Measurements from ENCODE around the gene UBR1. TPM values are rescaled to one million over a fixed set of nuclear protein-coding genes. Genes with fewer than 3 reads are reported as not detected.

Gene UBR1
- total RNA-seq, 2 experiments from 2014 or later: 42.6 to 45.9 TPM

GRCh38 chr15:43102187-43102586 is 3.7 kb downstream of the UBR1 start:
- Mint-ChIP-seq H3K36me3 (ENCODE audit: low read depth) (peaks cover 72% of the 10 kb centered on the region), H3K4me3 (peak overlapping the region; percentile 5), H3K27me3 (no peaks in the 10 kb centered on the region), H3K9me3 (no peaks in the 10 kb centered on the region), H3K27ac (peak overlapping the region; percentile 12), H3K4me1 (ENCODE audit: low read depth) (peaks cover 85% of the 10 kb centered on the region)
- Histone ChIP-seq H3K4me3 (ENCODE audit: low read length) (no peak overlapping the region), H3K27me3 (ENCODE audit: control insufficient read depth in 1 of 2, insufficient read depth in 2 of 2, low read length in 2 of 2) (no peaks in the 10 kb centered on the region), H3K9me3 (ENCODE audit: control insufficient read depth in 1 of 2, insufficient read depth in 1 of 2, low read length in 2 of 2) (no peaks in the 10 kb centered on the region), H3K4me1 (ENCODE audit: insufficient read depth, low read length) (peaks cover 34% of the 10 kb centered on the region), H3K36me3 (ENCODE audit: insufficient read depth, low read length) (peaks cover 25% of the 10 kb centered on the region), H3K27ac (ENCODE audit: low read depth in 1 of 2, low read length in 2 of 2) (no peak overlapping the region)
- no peak for TF ChIP-seq CTCF (IDR thresholded peaks at IDR 0.05)
- no peak for DNase-seq
- no peak for ATAC-seq (ENCODE audit: poor library complexity)
- intact Hi-C loops (cut with DNase I, micrococcal nuclease): no loop called here
- ChIA-PET CTCF (interaction anchor here (0.7 kb wide), 1 partner anchor 9 kb away, joined by 3 read pairs; no protein-coding TSS in a partner anchor), POLR2A (no interaction called here)

- Mint-ChIP-seq H3K4me1 (ENCODE audit: low read depth) (peaks cover 85% of the 10 kb centered on the region), H3K9me3 (no peaks in the 10 kb centered on the region), H3K36me3 (ENCODE audit: low read depth) (peaks cover 76% of the 10 kb centered on the region), H3K27me3 (no peaks in the 10 kb centered on the region), H3K4me3 (no peak overlapping the region), H3K27ac (no peak overlapping the region)
- H3K9me3 ChIP-seq (ENCODE audit: control insufficient read depth in 1 of 2, insufficient read depth in 1 of 2, low read length in 2 of 2): no peaks in the 10 kb centered on the region
- H3K27me3 ChIP-seq (ENCODE audit: control insufficient read depth in 1 of 2, insufficient read depth in 2 of 2, low read length in 2 of 2): no peaks in the 10 kb centered on the region
- no peak for DNase-seq
- TF ChIP-seq CTCF (IDR thresholded peaks at IDR 0.05): no peak
- ChIA-PET CTCF (no interaction called here), POLR2A (no interaction called here)
- no peak overlapping the region for H3K27ac ChIP-seq (ENCODE audit: low read depth in 1 of 2, low read length in 2 of 2)
- no peak for ATAC-seq (ENCODE audit: poor library complexity)
- intact Hi-C loops (cut with DNase I, micrococcal nuclease): no loop called here
- H3K4me3 ChIP-seq (ENCODE audit: low read length): no peak overlapping the region
- peaks cover 31% of the 10 kb centered on the region for H3K4me1 ChIP-seq (ENCODE audit: insufficient read depth, low read length)
- H3K36me3 ChIP-seq (ENCODE audit: insufficient read depth, low read length): peaks cover 25% of the 10 kb centered on the region
Measured at GRCh38 chr15:43100971-43101370, 4.9 kb downstream of the UBR1 start.

- no peak overlapping the region for H3K27ac ChIP-seq (ENCODE audit: low read depth in 1 of 2, low read length in 2 of 2)
- ChIA-PET CTCF (no interaction called here), POLR2A (interaction anchor here (0.6 kb wide), 1 partner anchor 24 kb away, joined by 3 read pairs; no protein-coding TSS in a partner anchor)
- H3K9me3 ChIP-seq (ENCODE audit: control insufficient read depth in 1 of 2, insufficient read depth in 1 of 2, low read length in 2 of 2): no peaks in the 10 kb centered on the region
- peaks cover 87% of the 10 kb centered on the region for H3K4me1 Mint-ChIP-seq (ENCODE audit: low read depth)
- TF ChIP-seq CTCF (IDR thresholded peaks at IDR 0.05): no peak
- H3K27me3 ChIP-seq (ENCODE audit: control insufficient read depth in 1 of 2, insufficient read depth in 2 of 2, low read length in 2 of 2): no peaks in the 10 kb centered on the region
- no peak overlapping the region for H3K4me3 ChIP-seq (ENCODE audit: low read length)
- H3K4me3 Mint-ChIP-seq: no peak overlapping the region
- H3K4me1 ChIP-seq (ENCODE audit: insufficient read depth, low read length): peaks cover 18% of the 10 kb centered on the region
- H3K27me3 Mint-ChIP-seq: no peaks in the 10 kb centered on the region
- ATAC-seq (ENCODE audit: poor library complexity): no peak
- H3K36me3 Mint-ChIP-seq (ENCODE audit: low read depth): peaks cover 81% of the 10 kb centered on the region
- H3K36me3 ChIP-seq (ENCODE audit: insufficient read depth, low read length): peaks cover 25% of the 10 kb centered on the region
- intact Hi-C loops (cut with DNase I, micrococcal nuclease): no loop called here
- DNase-seq: no peak
- no peaks in the 10 kb centered on the region for H3K9me3 Mint-ChIP-seq
- no peak overlapping the region for H3K27ac Mint-ChIP-seq
Measured at GRCh38 chr15:43099105-43099845, 6.6 kb downstream of the UBR1 start.
